ENCODE data around the gene PRKCD. TPM values are rescaled to one million over a fixed set of nuclear protein-coding genes. Genes with fewer than 3 reads are reported as not detected.

Gene PRKCD
- polyA plus RNA-seq, 3 donors = 123 to 329 (median 158) TPM

DNA sequence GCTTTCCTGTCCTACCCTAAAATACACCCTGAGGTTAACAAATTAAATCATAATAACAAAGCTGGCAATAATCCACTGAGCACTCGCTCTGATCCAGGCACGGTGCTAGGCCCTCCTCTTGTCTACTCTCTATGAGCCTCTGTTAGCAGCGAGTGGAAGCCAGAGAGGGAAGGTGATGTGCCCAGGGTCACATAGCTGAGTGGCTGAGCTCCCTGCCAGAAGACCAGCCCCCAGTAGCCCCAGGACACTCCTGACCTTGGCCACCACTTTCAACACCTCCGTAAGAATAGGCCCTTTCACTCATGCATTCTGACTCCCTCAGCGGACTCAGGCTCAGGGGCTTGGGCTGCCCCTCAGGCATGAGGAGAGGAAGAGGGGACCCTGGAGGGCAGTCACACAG, 9.5 kb upstream of the PRKCD start:
- Histone ChIP-seq H3K36me3 (replicated peaks in 1 of 2; ENCODE audit: control insufficient read depth in 1 of 2, insufficient read depth in 2 of 2, low read length in 2 of 2) (no peaks in the 10 kb centered on the region), H3K4me3 (replicated peaks in 1 of 3; ENCODE audit: low read depth in 2 of 3, low read length in 3 of 3) (no peak overlapping the region), H3K9ac (ENCODE audit: insufficient read depth, low read length, poor library complexity, severe bottlenecking) (no peak overlapping the region), H3K9me3 (replicated peaks in 1 of 2; ENCODE audit: control insufficient read depth in 1 of 2, insufficient read depth in 1 of 2, low read length in 2 of 2) (no peaks in the 10 kb centered on the region), H3K27me3 (ENCODE audit: control insufficient read depth in 2 of 2, insufficient read depth in 2 of 2, low read length in 2 of 2) (peaks cover 0 to 8% of the 10 kb centered on the region in 2 donors), H3K27ac (ENCODE audit: low read depth in 1 of 2, low read length in 2 of 2) (no peak overlapping the region), H3K79me2 (ENCODE audit: insufficient read depth, low read length) (no peaks in the 10 kb centered on the region), H3K4me2 (replicated peaks; ENCODE audit: extremely low read depth, low read length, poor library complexity, severe bottlenecking) (no peak overlapping the region), H4K20me1 (ENCODE audit: insufficient read depth, low read length) (no peaks in the 10 kb centered on the region), H3K4me1 (ENCODE audit: control insufficient read depth in 1 of 2, insufficient read depth in 2 of 2, low read length in 2 of 2) (peaks cover 33 to 51% of the 10 kb centered on the region in 2 donors), H2AFZ (ENCODE audit: insufficient read depth, low read depth, low read length, poor library complexity, severe bottlenecking) (no peak overlapping the region)
- DNase-seq = no peak
- Mint-ChIP-seq H3K27ac (no peak overlapping the region), H3K4me3 (no peak overlapping the region), H3K36me3 (no peaks in the 10 kb centered on the region), H3K4me1 (peaks cover 47% of the 10 kb centered on the region), H3K27me3 (ENCODE audit: low read depth in 3 of 3) (peaks cover 3 to 18% (median 12%) of the 10 kb centered on the region in 3 donors), H3K9me3 (peaks cover 0 to 4% (median 0%) of the 10 kb centered on the region in 7 donors)
- TF ChIP-seq, protein P1, sequence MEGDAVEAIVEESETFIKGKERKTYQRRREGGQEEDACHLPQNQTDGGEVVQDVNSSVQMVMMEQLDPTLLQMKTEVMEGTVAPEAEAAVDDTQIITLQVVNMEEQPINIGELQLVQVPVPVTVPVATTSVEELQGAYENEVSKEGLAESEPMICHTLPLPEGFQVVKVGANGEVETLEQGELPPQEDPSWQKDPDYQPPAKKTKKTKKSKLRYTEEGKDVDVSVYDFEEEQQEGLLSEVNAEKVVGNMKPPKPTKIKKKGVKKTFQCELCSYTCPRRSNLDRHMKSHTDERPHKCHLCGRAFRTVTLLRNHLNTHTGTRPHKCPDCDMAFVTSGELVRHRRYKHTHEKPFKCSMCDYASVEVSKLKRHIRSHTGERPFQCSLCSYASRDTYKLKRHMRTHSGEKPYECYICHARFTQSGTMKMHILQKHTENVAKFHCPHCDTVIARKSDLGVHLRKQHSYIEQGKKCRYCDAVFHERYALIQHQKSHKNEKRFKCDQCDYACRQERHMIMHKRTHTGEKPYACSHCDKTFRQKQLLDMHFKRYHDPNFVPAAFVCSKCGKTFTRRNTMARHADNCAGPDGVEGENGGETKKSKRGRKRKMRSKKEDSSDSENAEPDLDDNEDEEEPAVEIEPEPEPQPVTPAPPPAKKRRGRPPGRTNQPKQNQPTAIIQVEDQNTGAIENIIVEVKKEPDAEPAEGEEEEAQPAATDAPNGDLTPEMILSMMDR (IDR thresholded peaks at IDR 0.05) = no peak
- intact Hi-C loops (cut with micrococcal nuclease) = no loop called here
- 100% methylated on average over 3 of the region's 5 CpGs for WGBS (ENCODE audit: insufficient coverage)

DNA sequence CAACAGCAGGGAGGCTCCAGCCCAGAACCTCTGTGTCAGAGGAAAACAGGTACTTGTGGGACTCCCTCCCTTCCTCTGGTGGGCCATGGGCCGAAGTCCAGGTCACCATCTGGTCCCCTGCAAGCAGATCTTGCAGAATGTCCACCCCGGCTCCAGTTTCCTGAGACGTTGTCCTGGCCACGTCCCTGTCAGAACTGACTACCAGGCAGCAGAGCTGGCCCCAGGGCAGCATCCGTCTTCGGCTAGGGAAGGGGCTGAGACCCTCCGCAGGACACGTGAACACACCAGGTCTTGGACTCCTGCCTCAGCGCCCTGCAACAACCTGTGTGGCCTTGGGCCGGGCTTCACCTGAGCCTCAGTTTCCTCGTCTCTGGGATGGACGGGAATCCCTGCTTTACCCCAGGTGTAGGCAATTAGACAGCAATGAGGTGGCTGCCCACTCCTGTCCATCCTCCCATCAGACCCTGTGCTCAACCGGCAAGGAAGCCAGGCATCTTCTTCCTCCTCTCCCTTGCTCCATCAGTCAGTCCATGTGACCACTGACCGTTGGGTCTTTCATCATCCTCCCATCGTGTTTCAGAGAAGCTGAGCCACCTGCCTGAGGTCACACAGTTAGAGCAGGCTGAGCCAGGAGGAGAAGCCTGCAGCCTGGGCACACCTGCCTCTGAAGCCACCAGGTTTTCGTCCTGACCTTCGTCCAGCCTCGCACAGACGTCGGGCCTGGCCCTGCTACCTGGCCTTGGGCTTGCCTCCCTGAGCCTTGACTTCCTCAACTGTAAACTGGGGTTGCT, 8.9 kb upstream of the PRKCD start:
- Histone ChIP-seq H3K27ac (ENCODE audit: low read depth in 1 of 2, low read length in 2 of 2) (no peak overlapping the region), H4K20me1 (ENCODE audit: insufficient read depth, low read length) (peaks cover 3% of the 10 kb centered on the region), H3K27me3 (ENCODE audit: control insufficient read depth in 2 of 2, insufficient read depth in 2 of 2, low read length in 2 of 2) (peaks cover 0 to 13% of the 10 kb centered on the region in 2 donors), H3K79me2 (ENCODE audit: insufficient read depth, low read length) (no peaks in the 10 kb centered on the region), H3K9ac (ENCODE audit: insufficient read depth, low read length, poor library complexity, severe bottlenecking) (no peak overlapping the region), H3K9me3 (replicated peaks in 1 of 2; ENCODE audit: control insufficient read depth in 1 of 2, insufficient read depth in 1 of 2, low read length in 2 of 2) (no peaks in the 10 kb centered on the region), H3K4me1 (ENCODE audit: control insufficient read depth in 1 of 2, insufficient read depth in 2 of 2, low read length in 2 of 2) (peaks cover 33 to 51% of the 10 kb centered on the region in 2 donors), H2AFZ (ENCODE audit: insufficient read depth, low read depth, low read length, poor library complexity, severe bottlenecking) (no peak overlapping the region), H3K36me3 (replicated peaks in 1 of 2; ENCODE audit: control insufficient read depth in 1 of 2, insufficient read depth in 2 of 2, low read length in 2 of 2) (no peaks in the 10 kb centered on the region), H3K4me2 (replicated peaks; ENCODE audit: extremely low read depth, low read length, poor library complexity, severe bottlenecking) (no peak overlapping the region), H3K4me3 (replicated peaks in 1 of 3; ENCODE audit: low read depth in 2 of 3, low read length in 3 of 3) (no peak overlapping the region)
- Mint-ChIP-seq H3K27me3 (ENCODE audit: low read depth in 3 of 3) (peaks cover 5 to 24% (median 18%) of the 10 kb centered on the region in 3 donors), H3K4me1 (peaks cover 47% of the 10 kb centered on the region), H3K36me3 (no peaks in the 10 kb centered on the region), H3K4me3 (peak overlapping the region in 1 of 2 donors; percentile 12), H3K9me3 (peaks cover 0 to 4% (median 0%) of the 10 kb centered on the region in 7 donors), H3K27ac (peak overlapping the region in 3 of 7 donors; percentile 21 to 42 (median 35))
- DNase-seq = peak; percentile 31 to 69 (median 40)
- 78% methylated on average over 20 of the region's 20 CpGs for WGBS (ENCODE audit: insufficient coverage)
- TF ChIP-seq, protein P1 (IDR thresholded peaks at IDR 0.05) = no peak
- intact Hi-C loops (cut with micrococcal nuclease) = no loop called here
